22Rv1 (cell line): ENCODE measurements around the gene STEAP1.

Source experiments
- CTCF ChIP-seq: fragments of 450-650 bp; IDR thresholded peaks from 2 replicates; pipeline ENCODE4 v1.5.1; 2017; ENCODE audit warnings: mild to moderate bottlenecking
- ZFX ChIP-seq: fragments of 450-650 bp; IDR thresholded peaks from 2 replicates; pipeline ENCODE4 v1.6.1; 2017; ENCODE audit warnings: antibody characterized with exemption, borderline replicate concordance

GRCh38 chr7:90178679-90179278 lies 24.5 kb downstream of the STEAP1 start:
- TF ChIP-seq CTCF (no peak), ZFX (no peak)
